Measurements from ENCODE around the gene USP54.

Gene USP54

GRCh38 chr10:73537288-73537687 lies 53.9 kb downstream of the USP54 start:
- H3K27ac ChIP-seq (ENCODE audit: low read depth, low read length) = no peak overlapping the region
- no peaks in the 10 kb centered on the region for H3K9me3 ChIP-seq (ENCODE audit: control insufficient read depth in 1 of 2, low read length in 2 of 2)
- H3K36me3 ChIP-seq (ENCODE audit: control insufficient read depth in 1 of 2, insufficient read depth in 2 of 2, low read length in 2 of 2) = peaks cover 9 to 22% of the 10 kb centered on the region in 2 donors
- H3K4me3 ChIP-seq (ENCODE audit: low read depth in 1 of 2, low read length in 2 of 2) = no peak overlapping the region
- no peaks in the 10 kb centered on the region for H3K27me3 ChIP-seq (ENCODE audit: control insufficient read depth in 1 of 2, insufficient read depth in 2 of 2, low read length in 2 of 2)
- no peak overlapping the region for H3K9ac ChIP-seq (ENCODE audit: low read depth in 1 of 2, low read length in 2 of 2)
- no peaks in the 10 kb centered on the region for H3K4me1 ChIP-seq (ENCODE audit: control insufficient read depth in 1 of 2, insufficient read depth in 2 of 2, low read length in 2 of 2)

GRCh38 chr10:73534857-73535256 lies 56.3 kb downstream of the USP54 start:
- peaks cover under 1 to 8% of the 10 kb centered on the region in 2 donors for H3K4me1 ChIP-seq (ENCODE audit: control insufficient read depth in 1 of 2, insufficient read depth in 2 of 2, low read length in 2 of 2)
- no peaks in the 10 kb centered on the region for H3K27me3 ChIP-seq (ENCODE audit: control insufficient read depth in 1 of 2, insufficient read depth in 2 of 2, low read length in 2 of 2)
- H3K9me3 ChIP-seq (ENCODE audit: control insufficient read depth in 1 of 2, low read length in 2 of 2) = no peaks in the 10 kb centered on the region
- H3K9ac ChIP-seq (ENCODE audit: low read depth in 1 of 2, low read length in 2 of 2) = no peak overlapping the region
- H3K36me3 ChIP-seq (ENCODE audit: control insufficient read depth in 1 of 2, insufficient read depth in 2 of 2, low read length in 2 of 2) = peaks cover 4 to 16% of the 10 kb centered on the region in 2 donors
- no peak overlapping the region for H3K27ac ChIP-seq (ENCODE audit: low read depth, low read length)
- no peak overlapping the region for H3K4me3 ChIP-seq (ENCODE audit: low read depth in 1 of 2, low read length in 2 of 2)

DNA sequence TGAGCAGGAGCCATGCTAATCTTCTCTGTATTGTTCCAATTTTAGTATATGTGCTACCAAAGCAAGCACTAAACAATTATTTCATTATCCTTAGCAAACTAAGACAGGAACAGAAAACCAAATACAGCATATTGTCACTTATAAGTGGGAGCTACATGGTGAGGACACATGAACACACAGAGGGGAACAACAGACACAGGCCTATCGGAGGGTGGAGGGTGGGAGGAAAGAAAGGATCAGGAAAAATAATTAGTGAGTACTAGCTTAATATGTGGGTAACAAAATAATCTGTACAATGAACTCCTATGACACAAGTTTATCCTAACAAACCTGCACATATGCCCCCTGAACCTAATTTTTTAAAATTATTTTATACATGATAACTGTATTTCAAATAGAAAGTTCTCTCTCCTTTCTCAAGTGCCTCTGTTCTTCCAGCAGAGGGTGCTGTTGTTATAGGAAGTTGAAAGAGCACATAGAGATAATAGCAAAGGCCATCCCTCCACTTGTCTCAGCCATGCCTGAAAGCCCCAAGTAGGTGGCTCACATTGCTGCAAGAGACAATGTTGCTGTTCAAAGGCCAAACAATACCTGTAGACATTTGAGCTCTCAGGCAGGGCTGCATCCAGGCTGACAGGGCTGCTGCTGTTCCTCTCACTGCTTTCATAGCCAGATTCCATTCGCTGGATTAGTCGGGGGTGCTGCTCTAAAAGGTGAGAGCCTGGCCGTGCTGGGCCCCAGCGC lies 61.9 kb downstream of the USP54 start:
- H3K27me3 ChIP-seq (ENCODE audit: control insufficient read depth in 1 of 2, insufficient read depth in 2 of 2, low read length in 2 of 2) = no peaks in the 10 kb centered on the region
- peaks cover 0 to 8% of the 10 kb centered on the region in 2 donors for H3K36me3 ChIP-seq (ENCODE audit: control insufficient read depth in 1 of 2, insufficient read depth in 2 of 2, low read length in 2 of 2)
- peaks cover 6 to 8% of the 10 kb centered on the region in 2 donors for H3K4me1 ChIP-seq (ENCODE audit: control insufficient read depth in 1 of 2, insufficient read depth in 2 of 2, low read length in 2 of 2)
- H3K4me3 ChIP-seq (ENCODE audit: low read depth in 1 of 2, low read length in 2 of 2) = no peak overlapping the region
- H3K9ac ChIP-seq (ENCODE audit: low read depth in 1 of 2, low read length in 2 of 2) = no peak overlapping the region
- H3K9me3 ChIP-seq (ENCODE audit: control insufficient read depth in 1 of 2, low read length in 2 of 2) = no peaks in the 10 kb centered on the region
- no peak overlapping the region for H3K27ac ChIP-seq (ENCODE audit: low read depth, low read length)

DNA sequence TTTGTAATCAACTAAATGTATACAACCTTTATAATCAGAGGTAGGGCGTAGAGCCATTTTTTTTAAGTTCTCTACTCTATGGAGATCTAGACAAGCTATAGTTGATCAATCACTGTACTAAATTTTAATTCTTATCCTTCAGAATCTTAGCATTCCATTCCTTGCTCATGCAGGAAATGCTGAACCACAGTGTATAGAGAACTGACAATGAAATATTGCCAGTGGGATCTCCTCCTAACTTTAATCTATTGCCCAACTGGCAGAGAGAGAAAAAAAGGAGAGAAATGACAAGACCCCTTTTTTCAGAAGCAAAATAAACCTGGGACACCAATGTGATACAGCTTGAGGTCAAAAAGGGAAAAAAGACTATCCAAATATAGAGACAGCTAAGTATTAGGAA lies 68.9 kb downstream of the USP54 start:
- Histone ChIP-seq H3K9me3 (ENCODE audit: control insufficient read depth in 1 of 2, low read length in 2 of 2) (no peaks in the 10 kb centered on the region), H3K4me1 (ENCODE audit: control insufficient read depth in 1 of 2, insufficient read depth in 2 of 2, low read length in 2 of 2) (no peaks in the 10 kb centered on the region), H3K4me3 (ENCODE audit: low read depth in 1 of 2, low read length in 2 of 2) (no peak overlapping the region), H3K36me3 (ENCODE audit: control insufficient read depth in 1 of 2, insufficient read depth in 2 of 2, low read length in 2 of 2) (peaks cover 22 to 38% of the 10 kb centered on the region in 2 donors), H3K9ac (ENCODE audit: low read depth in 1 of 2, low read length in 2 of 2) (no peak overlapping the region), H3K27ac (ENCODE audit: low read depth, low read length) (no peak overlapping the region), H3K27me3 (ENCODE audit: control insufficient read depth in 1 of 2, insufficient read depth in 2 of 2, low read length in 2 of 2) (no peaks in the 10 kb centered on the region)

DNA sequence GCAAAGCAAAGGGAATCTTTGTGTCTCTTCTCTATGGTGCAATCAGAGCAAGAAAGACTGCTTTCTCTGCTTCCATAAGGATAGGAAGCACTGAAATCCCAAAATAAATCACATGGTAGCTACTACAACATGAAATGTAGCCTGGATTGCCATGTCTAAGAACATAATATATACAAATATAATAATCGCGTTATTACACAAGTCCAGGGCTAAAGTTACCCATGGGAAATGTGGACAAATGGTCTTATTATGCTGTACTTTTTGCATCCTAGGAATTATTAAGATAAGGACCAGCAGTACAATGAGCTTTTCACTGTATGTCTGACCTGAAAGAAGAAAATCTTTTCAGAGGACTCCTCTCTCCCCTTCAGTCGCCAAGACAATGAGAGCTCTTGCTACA lies 71.8 kb downstream of the USP54 start:
- no peak overlapping the region for H3K9ac ChIP-seq (ENCODE audit: low read depth in 1 of 2, low read length in 2 of 2)
- H3K4me1 ChIP-seq (ENCODE audit: control insufficient read depth in 1 of 2, insufficient read depth in 2 of 2, low read length in 2 of 2) = no peaks in the 10 kb centered on the region
- no peak overlapping the region for H3K27ac ChIP-seq (ENCODE audit: low read depth, low read length)
- no peaks in the 10 kb centered on the region for H3K9me3 ChIP-seq (ENCODE audit: control insufficient read depth in 1 of 2, low read length in 2 of 2)
- no peaks in the 10 kb centered on the region for H3K27me3 ChIP-seq (ENCODE audit: control insufficient read depth in 1 of 2, insufficient read depth in 2 of 2, low read length in 2 of 2)
- H3K36me3 ChIP-seq (ENCODE audit: control insufficient read depth in 1 of 2, insufficient read depth in 2 of 2, low read length in 2 of 2) = peaks cover 31 to 47% of the 10 kb centered on the region in 2 donors
- H3K4me3 ChIP-seq (ENCODE audit: low read depth in 1 of 2, low read length in 2 of 2) = no peak overlapping the region

- H3K9ac ChIP-seq (ENCODE audit: low read depth in 1 of 2, low read length in 2 of 2) = no peak overlapping the region
- no peaks in the 10 kb centered on the region for H3K4me1 ChIP-seq (ENCODE audit: control insufficient read depth in 1 of 2, insufficient read depth in 2 of 2, low read length in 2 of 2)
- H3K36me3 ChIP-seq (ENCODE audit: control insufficient read depth in 1 of 2, insufficient read depth in 2 of 2, low read length in 2 of 2) = peaks cover 25 to 42% of the 10 kb centered on the region in 2 donors
- H3K27ac ChIP-seq (ENCODE audit: low read depth, low read length) = no peak overlapping the region
- no peaks in the 10 kb centered on the region for H3K27me3 ChIP-seq (ENCODE audit: control insufficient read depth in 1 of 2, insufficient read depth in 2 of 2, low read length in 2 of 2)
- no peak overlapping the region for H3K4me3 ChIP-seq (ENCODE audit: low read depth in 1 of 2, low read length in 2 of 2)
- no peaks in the 10 kb centered on the region for H3K9me3 ChIP-seq (ENCODE audit: control insufficient read depth in 1 of 2, low read length in 2 of 2)
Measured at GRCh38 chr10:73517166-73517888, 73.8 kb downstream of the USP54 start.

- H3K9ac ChIP-seq (ENCODE audit: low read depth in 1 of 2, low read length in 2 of 2) = no peak overlapping the region
- no peaks in the 10 kb centered on the region for H3K27me3 ChIP-seq (ENCODE audit: control insufficient read depth in 1 of 2, insufficient read depth in 2 of 2, low read length in 2 of 2)
- H3K27ac ChIP-seq (ENCODE audit: low read depth, low read length) = no peak overlapping the region
- H3K4me1 ChIP-seq (ENCODE audit: control insufficient read depth in 1 of 2, insufficient read depth in 2 of 2, low read length in 2 of 2) = no peaks in the 10 kb centered on the region
- no peak overlapping the region for H3K4me3 ChIP-seq (ENCODE audit: low read depth in 1 of 2, low read length in 2 of 2)
- peaks cover 9% of the 10 kb centered on the region in 2 donors for H3K36me3 ChIP-seq (ENCODE audit: control insufficient read depth in 1 of 2, insufficient read depth in 2 of 2, low read length in 2 of 2)
- H3K9me3 ChIP-seq (ENCODE audit: control insufficient read depth in 1 of 2, low read length in 2 of 2) = no peaks in the 10 kb centered on the region
Measured at GRCh38 chr10:73512207-73512743, 78.9 kb downstream of the USP54 start.

DNA sequence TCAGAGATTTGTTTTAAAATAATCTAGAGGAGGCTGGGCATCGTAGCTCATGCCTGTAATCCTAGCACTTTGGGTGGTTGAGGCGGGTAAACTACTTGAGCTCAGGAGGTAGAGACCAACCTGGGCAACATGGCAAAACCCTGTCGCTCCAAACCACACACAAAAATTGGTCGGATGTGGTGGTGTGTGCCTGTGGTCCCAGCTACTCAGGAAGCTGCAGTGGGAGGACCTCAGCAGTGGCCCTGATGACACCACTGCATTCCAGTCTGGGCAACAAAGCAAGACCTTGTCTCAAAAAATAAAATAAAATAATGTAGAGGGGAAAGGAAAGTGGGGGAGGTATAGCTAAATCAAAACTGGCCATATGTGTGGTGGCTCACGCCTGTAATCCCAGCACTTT lies 81.4 kb downstream of the USP54 start:
- Histone ChIP-seq H3K4me1 (ENCODE audit: control insufficient read depth in 1 of 2, insufficient read depth in 2 of 2, low read length in 2 of 2) (no peaks in the 10 kb centered on the region), H3K27ac (ENCODE audit: low read depth, low read length) (no peak overlapping the region), H3K36me3 (ENCODE audit: control insufficient read depth in 1 of 2, insufficient read depth in 2 of 2, low read length in 2 of 2) (peaks cover 4 to 7% of the 10 kb centered on the region in 2 donors), H3K27me3 (ENCODE audit: control insufficient read depth in 1 of 2, insufficient read depth in 2 of 2, low read length in 2 of 2) (no peaks in the 10 kb centered on the region), H3K9ac (ENCODE audit: low read depth in 1 of 2, low read length in 2 of 2) (no peak overlapping the region), H3K4me3 (ENCODE audit: low read depth in 1 of 2, low read length in 2 of 2) (no peak overlapping the region), H3K9me3 (ENCODE audit: control insufficient read depth in 1 of 2, low read length in 2 of 2) (no peaks in the 10 kb centered on the region)

DNA sequence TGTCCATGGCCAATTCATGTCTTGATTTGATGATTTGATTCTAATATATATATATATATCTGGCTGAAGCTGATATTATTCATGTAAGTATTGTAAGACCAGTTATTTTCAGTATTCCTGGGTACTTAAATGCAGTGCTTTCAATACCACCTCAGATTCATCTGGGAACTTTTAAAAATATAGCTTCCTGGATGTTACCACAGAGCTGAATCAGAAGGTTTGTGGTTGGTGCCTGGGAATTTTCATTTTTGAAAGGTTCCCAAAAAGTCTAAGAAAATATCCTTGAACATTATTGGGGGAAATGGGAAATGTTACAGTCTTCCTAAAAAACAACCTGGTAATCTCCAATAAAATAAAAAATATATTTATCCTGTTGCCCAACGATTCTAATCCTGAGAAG lies 84.7 kb downstream of the USP54 start:
- H3K4me3 ChIP-seq (ENCODE audit: low read depth in 1 of 2, low read length in 2 of 2) = no peak overlapping the region
- H3K27ac ChIP-seq (ENCODE audit: low read depth, low read length) = no peak overlapping the region
- H3K27me3 ChIP-seq (ENCODE audit: control insufficient read depth in 1 of 2, insufficient read depth in 2 of 2, low read length in 2 of 2) = no peaks in the 10 kb centered on the region
- peaks cover 0 to under 1% of the 10 kb centered on the region in 2 donors for H3K4me1 ChIP-seq (ENCODE audit: control insufficient read depth in 1 of 2, insufficient read depth in 2 of 2, low read length in 2 of 2)
- no peak overlapping the region for H3K9ac ChIP-seq (ENCODE audit: low read depth in 1 of 2, low read length in 2 of 2)
- no peaks in the 10 kb centered on the region for H3K9me3 ChIP-seq (ENCODE audit: control insufficient read depth in 1 of 2, low read length in 2 of 2)
- H3K36me3 ChIP-seq (ENCODE audit: control insufficient read depth in 1 of 2, insufficient read depth in 2 of 2, low read length in 2 of 2) = peaks cover 4 to 17% of the 10 kb centered on the region in 2 donors

- Histone ChIP-seq H3K4me1 (ENCODE audit: control insufficient read depth in 1 of 2, insufficient read depth in 2 of 2, low read length in 2 of 2) (peaks cover 3 to 4% of the 10 kb centered on the region in 2 donors), H3K36me3 (ENCODE audit: control insufficient read depth in 1 of 2, insufficient read depth in 2 of 2, low read length in 2 of 2) (peaks cover 4 to 17% of the 10 kb centered on the region in 2 donors)
Measured at GRCh38 chr10:73506074-73506473, 85.1 kb downstream of the USP54 start.

More at GRCh38 chr10:73506074-73506473, 85.1 kb downstream of the USP54 start:
- Histone ChIP-seq H3K27ac (ENCODE audit: low read depth, low read length) (no peak overlapping the region), H3K9ac (ENCODE audit: low read depth in 1 of 2, low read length in 2 of 2) (no peak overlapping the region), H3K9me3 (ENCODE audit: control insufficient read depth in 1 of 2, low read length in 2 of 2) (no peaks in the 10 kb centered on the region), H3K4me3 (ENCODE audit: low read depth in 1 of 2, low read length in 2 of 2) (no peak overlapping the region), H3K27me3 (ENCODE audit: control insufficient read depth in 1 of 2, insufficient read depth in 2 of 2, low read length in 2 of 2) (no peaks in the 10 kb centered on the region)

Data from duodenal mucosa (tissue), 2 donors.